T-helper 2 cell treated with Interferon-gamma antibody and Interleukin-4, amounts not matched to agents 5 μg/mL and 100 μg/mL, for 36 hours (primary cell): ENCODE results near the gene MRC2.
"Not testable (repeated sequence)": the region's sequence is repeated elsewhere in the genome, so short reads cannot be mapped to it uniquely, and the experiment has no call there.

Source experiments
- DNase-seq: peaks from one replicate; pipeline ENCODE4 v3.0.0; 2021; ENCODE audit warnings: low spot score
- H3K27ac Mint-ChIP-seq: one replicate; pipeline ENCODE4 v1.8.0; 2021; ENCODE audit warnings: mild to moderate bottlenecking, mixed read lengths
- H3K27me3 Mint-ChIP-seq: one replicate; pipeline ENCODE4 v1.8.0; 2021; ENCODE audit warnings: low read depth, mixed read lengths
- H3K36me3 Mint-ChIP-seq: one replicate; pipeline ENCODE4 v1.8.0; 2021; ENCODE audit warnings: low read depth, mixed read lengths
- H3K4me1 Mint-ChIP-seq: one replicate; pipeline ENCODE4 v1.8.0; 2021; ENCODE audit warnings: low read depth, mixed read lengths
- H3K4me3 Mint-ChIP-seq: one replicate; pipeline ENCODE4 v1.8.0; 2022; ENCODE audit warnings: mild to moderate bottlenecking, moderate library complexity, mixed read lengths
- H3K9me3 Mint-ChIP-seq: one replicate; pipeline ENCODE4 v1.8.0; 2021; ENCODE audit warnings: mixed read lengths

MRC2 gene

GRCh38 chr17:62627219-62627903 lies at the start of gene MRC2:
TSS of gene MRC2 (plus strand) at chr17:62627670. CDS start at chr17:62627803, 133 bp downstream.
- no peaks in the 10 kb centered on the region for H3K9me3 Mint-ChIP-seq
- peaks cover 34% of the 10 kb centered on the region for H3K27me3 Mint-ChIP-seq
- peak within 1 kb of the TSS; percentile 6 for H3K27ac Mint-ChIP-seq
- H3K4me3 Mint-ChIP-seq: peak within 1 kb of the TSS; percentile 73
- peaks cover 5% of the 10 kb centered on the region for H3K4me1 Mint-ChIP-seq
- peaks cover 1% of the 10 kb centered on the region for H3K36me3 Mint-ChIP-seq
- DNase-seq: peak; percentile 20

GRCh38 chr17:62578757-62579487 lies 48.5 kb upstream of the MRC2 start:
- Mint-ChIP-seq H3K36me3 (peaks cover 38% of the 10 kb centered on the region), H3K27ac (no peak overlapping the region), H3K4me3 (no peak overlapping the region), H3K9me3 (no peaks in the 10 kb centered on the region), H3K4me1 (no peaks in the 10 kb centered on the region), H3K27me3 (no peaks in the 10 kb centered on the region)
- DNase-seq: no peak

GRCh38 chr17:62580947-62581346 lies 46.5 kb upstream of the MRC2 start:
- H3K27ac Mint-ChIP-seq: no peak overlapping the region
- DNase-seq: no peak
- no peaks in the 10 kb centered on the region for H3K27me3 Mint-ChIP-seq
- H3K9me3 Mint-ChIP-seq: no peaks in the 10 kb centered on the region
- H3K36me3 Mint-ChIP-seq: peaks cover 29% of the 10 kb centered on the region
- H3K4me1 Mint-ChIP-seq: no peaks in the 10 kb centered on the region
- no peak overlapping the region for H3K4me3 Mint-ChIP-seq

- Mint-ChIP-seq H3K4me3 (no peak overlapping the region), H3K4me1 (no peaks in the 10 kb centered on the region), H3K9me3 (no peaks in the 10 kb centered on the region), H3K36me3 (peaks cover 23% of the 10 kb centered on the region), H3K27me3 (no peaks in the 10 kb centered on the region), H3K27ac (no peak overlapping the region)
- no peak for DNase-seq
Measured at GRCh38 chr17:62581764-62582163, 45.7 kb upstream of the MRC2 start.

- Mint-ChIP-seq H3K27me3 (no peaks in the 10 kb centered on the region), H3K4me3 (no peak overlapping the region), H3K4me1 (no peaks in the 10 kb centered on the region), H3K9me3 (no peaks in the 10 kb centered on the region), H3K27ac (no peak overlapping the region), H3K36me3 (peaks cover 15% of the 10 kb centered on the region)
- no peak for DNase-seq
Measured at GRCh38 chr17:62587554-62587953, 39.9 kb upstream of the MRC2 start.

- Mint-ChIP-seq H3K36me3 (peaks cover 13% of the 10 kb centered on the region), H3K4me1 (no peaks in the 10 kb centered on the region), H3K27me3 (no peaks in the 10 kb centered on the region), H3K27ac (no peak overlapping the region), H3K9me3 (no peaks in the 10 kb centered on the region), H3K4me3 (no peak overlapping the region)
- no peak for DNase-seq
Measured at GRCh38 chr17:62588109-62588508, 39.4 kb upstream of the MRC2 start.

- Mint-ChIP-seq H3K36me3 (peaks cover 25% of the 10 kb centered on the region), H3K27ac (no peak overlapping the region)
- DNase-seq: no peak
Measured at GRCh38 chr17:62591333-62591732, 36.1 kb upstream of the MRC2 start.

GRCh38 chr17:62591822-62592221 lies 35.6 kb upstream of the MRC2 start:
- DNase-seq, H3K4me3 Mint-ChIP-seq, H3K27me3 Mint-ChIP-seq, H3K9me3 Mint-ChIP-seq, H3K27ac Mint-ChIP-seq, H3K4me1 Mint-ChIP-seq: not testable (repeated sequence)
- H3K36me3 Mint-ChIP-seq: peaks cover 30% of the 10 kb centered on the region

More at GRCh38 chr17:62591333-62591732, 36.1 kb upstream of the MRC2 start:
- no peak overlapping the region for H3K4me3 Mint-ChIP-seq
- H3K4me1 Mint-ChIP-seq: no peaks in the 10 kb centered on the region
- H3K9me3 Mint-ChIP-seq: no peaks in the 10 kb centered on the region
- H3K27me3 Mint-ChIP-seq: no peaks in the 10 kb centered on the region

- H3K4me1 Mint-ChIP-seq: no peaks in the 10 kb centered on the region
- peaks cover 4% of the 10 kb centered on the region for H3K9me3 Mint-ChIP-seq
- H3K36me3 Mint-ChIP-seq: peaks cover 36% of the 10 kb centered on the region
- no peak overlapping the region for H3K27ac Mint-ChIP-seq
- DNase-seq: no peak
- no peak overlapping the region for H3K4me3 Mint-ChIP-seq
- H3K27me3 Mint-ChIP-seq: no peaks in the 10 kb centered on the region
Measured at GRCh38 chr17:62592341-62593099, 35.0 kb upstream of the MRC2 start.

- H3K4me3 Mint-ChIP-seq: no peak overlapping the region
- no peak overlapping the region for H3K27ac Mint-ChIP-seq
- H3K4me1 Mint-ChIP-seq: no peaks in the 10 kb centered on the region
- no peaks in the 10 kb centered on the region for H3K27me3 Mint-ChIP-seq
- H3K36me3 Mint-ChIP-seq: peaks cover 45% of the 10 kb centered on the region
- H3K9me3 Mint-ChIP-seq: peaks cover 4% of the 10 kb centered on the region
- DNase-seq: no peak
Measured at GRCh38 chr17:62595484-62595883, 32.0 kb upstream of the MRC2 start.

GRCh38 chr17:62596662-62597061 lies 30.8 kb upstream of the MRC2 start:
- no peak for DNase-seq
- Mint-ChIP-seq H3K4me3 (no peak overlapping the region), H3K27me3 (no peaks in the 10 kb centered on the region), H3K36me3 (peaks cover 53% of the 10 kb centered on the region), H3K9me3 (peaks cover 4% of the 10 kb centered on the region), H3K4me1 (no peaks in the 10 kb centered on the region), H3K27ac (no peak overlapping the region)

GRCh38 chr17:62597150-62597549 lies 30.3 kb upstream of the MRC2 start:
- peaks cover 57% of the 10 kb centered on the region for H3K36me3 Mint-ChIP-seq

GRCh38 chr17:62597920-62598319 lies 29.6 kb upstream of the MRC2 start:
- Mint-ChIP-seq H3K4me1 (no peaks in the 10 kb centered on the region), H3K9me3 (peaks cover 4% of the 10 kb centered on the region), H3K36me3 (peaks cover 59% of the 10 kb centered on the region), H3K4me3 (no peak overlapping the region), H3K27me3 (no peaks in the 10 kb centered on the region), H3K27ac (no peak overlapping the region)
- DNase-seq: no peak

More at GRCh38 chr17:62597150-62597549, 30.3 kb upstream of the MRC2 start:
- Mint-ChIP-seq H3K9me3 (peaks cover 4% of the 10 kb centered on the region), H3K27ac (no peak overlapping the region), H3K4me3 (no peak overlapping the region), H3K4me1 (no peaks in the 10 kb centered on the region), H3K27me3 (no peaks in the 10 kb centered on the region)
- DNase-seq: no peak
